ENCODE data around the gene OR2S2.
"Not testable (repeated sequence)": the region's sequence is repeated elsewhere in the genome, so short reads cannot be mapped to it uniquely, and the experiment has no call there.

The OR2S2 gene

GRCh38 chr9:35930521-35930920 lies 27.4 kb downstream of the OR2S2 start:
- DNase-seq (ENCODE audit: low spot score in 2 of 2) (no peak), ATAC-seq (no peak)
- Mint-ChIP-seq H3K9me3 (no peaks in the 10 kb centered on the region), H3K4me1 (peaks cover 9% of the 10 kb centered on the region), H3K36me3 (no peaks in the 10 kb centered on the region), H3K27ac (no peak overlapping the region), H3K4me3 (no peak overlapping the region)

GRCh38 chr9:35929453-35929718 lies 28.6 kb downstream of the OR2S2 start:
- Mint-ChIP-seq H3K9me3 (no peaks in the 10 kb centered on the region), H3K27ac (no peak overlapping the region), H3K4me1 (peaks cover 9% of the 10 kb centered on the region), H3K36me3 (no peaks in the 10 kb centered on the region), H3K4me3 (no peak overlapping the region)
- DNase-seq (ENCODE audit: low spot score in 2 of 2) (peak in 1 of 2 donors; percentile 30), ATAC-seq (no peak)

GRCh38 chr9:35928591-35929452 lies 29.1 kb downstream of the OR2S2 start:
- Mint-ChIP-seq H3K27ac (no peak overlapping the region), H3K4me1 (peaks cover 7% of the 10 kb centered on the region), H3K36me3 (no peaks in the 10 kb centered on the region), H3K9me3 (no peaks in the 10 kb centered on the region), H3K4me3 (no peak overlapping the region)
- DNase-seq (ENCODE audit: low spot score in 2 of 2) (peak in 1 of 2 donors; percentile 22), ATAC-seq (no peak)

- Mint-ChIP-seq H3K4me3 (no peak overlapping the region), H3K27ac (no peak overlapping the region), H3K4me1 (no peaks in the 10 kb centered on the region), H3K9me3 (no peaks in the 10 kb centered on the region), H3K36me3 (no peaks in the 10 kb centered on the region)
- DNase-seq (ENCODE audit: low spot score in 2 of 2): no peak
- ATAC-seq: peak; percentile 82
Observed at GRCh38 chr9:35923927-35924763, 33.8 kb downstream of the OR2S2 start.

- no peaks in the 10 kb centered on the region for H3K4me1 Mint-ChIP-seq
- H3K36me3 Mint-ChIP-seq: no peaks in the 10 kb centered on the region
- H3K4me3 Mint-ChIP-seq: no peak overlapping the region
- H3K9me3 Mint-ChIP-seq: no peaks in the 10 kb centered on the region
- DNase-seq (ENCODE audit: low spot score in 2 of 2): no peak
- no peak overlapping the region for H3K27ac Mint-ChIP-seq
- ATAC-seq: peak; percentile 34
Observed at GRCh38 chr9:35923598-35923926, 34.4 kb downstream of the OR2S2 start.

GRCh38 chr9:35920051-35920620 lies 37.8 kb downstream of the OR2S2 start:
- DNase-seq (ENCODE audit: low spot score in 2 of 2) (no peak), ATAC-seq (no peak)
- Mint-ChIP-seq H3K4me1 (no peaks in the 10 kb centered on the region), H3K27ac (no peak overlapping the region), H3K9me3 (no peaks in the 10 kb centered on the region), H3K4me3 (no peak overlapping the region), H3K36me3 (no peaks in the 10 kb centered on the region)

GRCh38 chr9:35919212-35920008 lies 38.5 kb downstream of the OR2S2 start:
- ATAC-seq (no peak), DNase-seq (ENCODE audit: low spot score in 2 of 2) (no peak)
- Mint-ChIP-seq H3K9me3 (no peaks in the 10 kb centered on the region), H3K36me3 (no peaks in the 10 kb centered on the region), H3K27ac (no peak overlapping the region), H3K4me1 (no peaks in the 10 kb centered on the region), H3K4me3 (no peak overlapping the region)

GRCh38 chr9:35918780-35919179 lies 39.2 kb downstream of the OR2S2 start:
- DNase-seq (ENCODE audit: low spot score in 2 of 2): no peak
- Mint-ChIP-seq H3K9me3 (no peaks in the 10 kb centered on the region), H3K27ac (no peak overlapping the region), H3K36me3 (no peaks in the 10 kb centered on the region), H3K4me3 (no peak overlapping the region), H3K4me1 (no peaks in the 10 kb centered on the region)
- ATAC-seq: no peak

- H3K9me3 Mint-ChIP-seq: no peaks in the 10 kb centered on the region
- no peak overlapping the region for H3K4me3 Mint-ChIP-seq
- DNase-seq (ENCODE audit: low spot score in 2 of 2) (no peak), ATAC-seq (peak; percentile 25)
- no peaks in the 10 kb centered on the region for H3K36me3 Mint-ChIP-seq
- no peaks in the 10 kb centered on the region for H3K4me1 Mint-ChIP-seq
- H3K27ac Mint-ChIP-seq: peak overlapping the region; percentile 38
Observed at GRCh38 chr9:35917261-35917660, 40.7 kb downstream of the OR2S2 start.

- no peak overlapping the region for H3K4me3 Mint-ChIP-seq
- no peaks in the 10 kb centered on the region for H3K9me3 Mint-ChIP-seq
- H3K36me3 Mint-ChIP-seq: no peaks in the 10 kb centered on the region
- H3K27ac Mint-ChIP-seq: no peak overlapping the region
- peaks cover 6% of the 10 kb centered on the region for H3K4me1 Mint-ChIP-seq
- DNase-seq (ENCODE audit: low spot score in 2 of 2): no peak
- no peak for ATAC-seq
Observed at GRCh38 chr9:35915681-35916294, 42.2 kb downstream of the OR2S2 start.

- Mint-ChIP-seq H3K27ac (no peak overlapping the region), H3K4me3 (no peak overlapping the region), H3K9me3 (no peaks in the 10 kb centered on the region), H3K36me3 (no peaks in the 10 kb centered on the region), H3K4me1 (peaks cover 17% of the 10 kb centered on the region)
- DNase-seq (ENCODE audit: low spot score in 2 of 2) (no peak), ATAC-seq (peak; percentile 63)
Observed at GRCh38 chr9:35914301-35914807, 43.6 kb downstream of the OR2S2 start.

- H3K27ac Mint-ChIP-seq; DNase-seq (ENCODE audit: low spot score in 2 of 2); H3K36me3 Mint-ChIP-seq; H3K4me3 Mint-ChIP-seq; H3K9me3 Mint-ChIP-seq; ATAC-seq: not testable (repeated sequence)
- peaks cover 22% of the 10 kb centered on the region for H3K4me1 Mint-ChIP-seq
Observed at GRCh38 chr9:35913429-35913828, 44.5 kb downstream of the OR2S2 start.

GRCh38 chr9:35912791-35913400 lies 45.1 kb downstream of the OR2S2 start:
- DNase-seq (ENCODE audit: low spot score in 2 of 2) (no peak), ATAC-seq (no peak)
- Mint-ChIP-seq H3K4me1 (peaks cover 22% of the 10 kb centered on the region), H3K27ac (no peak overlapping the region), H3K4me3 (no peak overlapping the region), H3K9me3 (no peaks in the 10 kb centered on the region), H3K36me3 (no peaks in the 10 kb centered on the region)

- Mint-ChIP-seq H3K4me1 (peaks cover 22% of the 10 kb centered on the region), H3K36me3 (no peaks in the 10 kb centered on the region), H3K4me3 (no peak overlapping the region), H3K9me3 (no peaks in the 10 kb centered on the region), H3K27ac (no peak overlapping the region)
- DNase-seq (ENCODE audit: low spot score in 2 of 2) (no peak), ATAC-seq (no peak)
Observed at GRCh38 chr9:35911690-35912089, 46.3 kb downstream of the OR2S2 start.
